Measurements from ENCODE around the gene FNDC10.

DNA sequence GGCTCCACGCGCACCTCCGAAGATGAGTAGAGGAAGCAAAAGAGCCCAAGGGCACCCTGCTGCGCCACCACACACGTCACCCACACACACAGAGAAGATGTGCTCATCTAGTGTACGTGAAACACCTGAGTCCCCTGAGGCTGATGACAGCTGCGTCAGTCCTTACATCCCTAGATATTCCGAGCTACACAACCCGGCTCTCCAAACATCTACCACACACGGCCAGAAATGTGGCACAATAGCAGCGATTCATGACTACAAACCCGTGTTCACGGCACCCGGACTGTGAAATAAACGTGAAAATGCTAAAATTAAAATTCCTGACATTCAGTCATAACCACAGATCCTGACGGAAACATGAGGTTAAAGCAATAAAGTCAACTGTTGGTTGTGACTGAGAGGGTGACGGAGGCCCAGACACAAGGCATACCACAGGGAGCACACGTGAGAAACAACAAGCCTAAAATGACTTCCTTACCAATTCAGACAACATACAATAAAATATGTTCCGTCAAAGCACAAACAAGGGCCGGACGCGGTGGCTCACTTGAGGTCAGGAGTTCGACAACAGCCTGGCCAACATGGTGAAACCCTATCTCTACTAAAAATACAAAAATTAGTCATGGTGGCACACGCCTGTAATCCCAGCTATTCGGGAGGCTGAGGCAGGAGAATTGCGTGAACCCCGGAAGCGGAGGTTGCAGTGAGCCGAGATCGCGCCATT lies 32.6 kb downstream of the FNDC10 start:
- TF ChIP-seq EP300 (IDR thresholded peaks at IDR 0.05; ENCODE audit: borderline replicate concordance) (no peak), YY1 (IDR thresholded peaks at IDR 0.05; ENCODE audit: low read depth) (no peak), EGR1 (IDR thresholded peaks at IDR 0.05) (no peak), FOXM1 (IDR thresholded peaks at IDR 0.05; ENCODE audit: borderline replicate concordance, low read depth) (no peak), TAF1 (IDR thresholded peaks at IDR 0.05; ENCODE audit: low read depth) (no peak), NFIC (IDR thresholded peaks at IDR 0.05) (no peak), CEBPB (IDR thresholded peaks at IDR 0.05) (no peak), CREB1 (IDR thresholded peaks at IDR 0.05; ENCODE audit: low read depth) (no peak), ZBTB7A (IDR thresholded peaks at IDR 0.05; ENCODE audit: low read depth) (no peak)
- TF ChIP-seq, protein P1, sequence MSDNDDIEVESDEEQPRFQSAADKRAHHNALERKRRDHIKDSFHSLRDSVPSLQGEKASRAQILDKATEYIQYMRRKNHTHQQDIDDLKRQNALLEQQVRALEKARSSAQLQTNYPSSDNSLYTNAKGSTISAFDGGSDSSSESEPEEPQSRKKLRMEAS (IDR thresholded peaks at IDR 0.05): no peak
- TF ChIP-seq, protein P2, sequence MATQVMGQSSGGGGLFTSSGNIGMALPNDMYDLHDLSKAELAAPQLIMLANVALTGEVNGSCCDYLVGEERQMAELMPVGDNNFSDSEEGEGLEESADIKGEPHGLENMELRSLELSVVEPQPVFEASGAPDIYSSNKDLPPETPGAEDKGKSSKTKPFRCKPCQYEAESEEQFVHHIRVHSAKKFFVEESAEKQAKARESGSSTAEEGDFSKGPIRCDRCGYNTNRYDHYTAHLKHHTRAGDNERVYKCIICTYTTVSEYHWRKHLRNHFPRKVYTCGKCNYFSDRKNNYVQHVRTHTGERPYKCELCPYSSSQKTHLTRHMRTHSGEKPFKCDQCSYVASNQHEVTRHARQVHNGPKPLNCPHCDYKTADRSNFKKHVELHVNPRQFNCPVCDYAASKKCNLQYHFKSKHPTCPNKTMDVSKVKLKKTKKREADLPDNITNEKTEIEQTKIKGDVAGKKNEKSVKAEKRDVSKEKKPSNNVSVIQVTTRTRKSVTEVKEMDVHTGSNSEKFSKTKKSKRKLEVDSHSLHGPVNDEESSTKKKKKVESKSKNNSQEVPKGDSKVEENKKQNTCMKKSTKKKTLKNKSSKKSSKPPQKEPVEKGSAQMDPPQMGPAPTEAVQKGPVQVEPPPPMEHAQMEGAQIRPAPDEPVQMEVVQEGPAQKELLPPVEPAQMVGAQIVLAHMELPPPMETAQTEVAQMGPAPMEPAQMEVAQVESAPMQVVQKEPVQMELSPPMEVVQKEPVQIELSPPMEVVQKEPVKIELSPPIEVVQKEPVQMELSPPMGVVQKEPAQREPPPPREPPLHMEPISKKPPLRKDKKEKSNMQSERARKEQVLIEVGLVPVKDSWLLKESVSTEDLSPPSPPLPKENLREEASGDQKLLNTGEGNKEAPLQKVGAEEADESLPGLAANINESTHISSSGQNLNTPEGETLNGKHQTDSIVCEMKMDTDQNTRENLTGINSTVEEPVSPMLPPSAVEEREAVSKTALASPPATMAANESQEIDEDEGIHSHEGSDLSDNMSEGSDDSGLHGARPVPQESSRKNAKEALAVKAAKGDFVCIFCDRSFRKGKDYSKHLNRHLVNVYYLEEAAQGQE (IDR thresholded peaks at IDR 0.05; ENCODE audit: low read depth): no peak
- TF ChIP-seq, protein P3, sequence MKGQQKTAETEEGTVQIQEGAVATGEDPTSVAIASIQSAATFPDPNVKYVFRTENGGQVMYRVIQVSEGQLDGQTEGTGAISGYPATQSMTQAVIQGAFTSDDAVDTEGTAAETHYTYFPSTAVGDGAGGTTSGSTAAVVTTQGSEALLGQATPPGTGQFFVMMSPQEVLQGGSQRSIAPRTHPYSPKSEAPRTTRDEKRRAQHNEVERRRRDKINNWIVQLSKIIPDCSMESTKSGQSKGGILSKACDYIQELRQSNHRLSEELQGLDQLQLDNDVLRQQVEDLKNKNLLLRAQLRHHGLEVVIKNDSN (IDR thresholded peaks at IDR 0.05): no peak

Measured in Ishikawa (cell line).